ENCODE measurements around the gene SPINK7.

The SPINK7 gene

DNA sequence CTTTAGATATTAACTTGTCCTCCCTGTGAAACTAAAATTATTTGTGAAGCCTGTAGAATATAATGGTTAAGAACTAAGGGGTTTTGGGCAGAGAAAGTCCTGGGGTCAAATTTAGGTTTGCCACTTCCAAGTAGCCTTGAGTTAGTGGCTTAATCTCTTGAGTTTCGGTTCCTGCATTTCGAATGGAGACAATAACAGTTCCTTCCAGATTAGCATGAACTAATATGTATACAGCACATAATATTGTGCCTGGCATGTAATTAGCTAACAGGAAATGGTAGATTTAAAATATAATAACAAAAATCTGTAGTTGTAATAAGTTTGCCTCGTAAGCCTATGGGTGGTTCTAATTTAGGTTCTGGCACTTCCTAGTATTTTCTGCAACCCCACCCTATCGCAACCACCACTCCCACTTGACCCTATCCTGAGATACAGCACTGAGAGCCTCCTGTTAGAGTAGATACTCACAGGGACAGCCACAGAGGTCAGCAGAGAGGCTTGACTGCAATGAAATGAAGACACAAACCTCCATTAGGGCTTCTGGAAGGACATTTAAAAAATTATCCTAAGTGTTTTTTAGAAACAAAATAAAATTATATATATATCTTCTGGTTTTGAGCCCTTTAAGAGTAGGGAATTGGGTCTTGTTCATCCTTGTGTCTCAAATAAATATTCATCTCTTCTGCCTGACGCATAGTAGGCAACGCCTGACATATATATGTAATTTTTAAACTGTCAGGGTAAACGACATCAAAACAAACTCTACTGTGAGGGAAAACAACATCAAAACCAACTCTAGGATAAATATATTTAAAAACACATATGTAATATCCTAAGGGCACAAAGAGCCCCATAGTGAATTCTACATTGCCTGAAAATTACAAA, 31.6 kb downstream of the SPINK7 start:
- DNase-seq, result no peak

- DNase-seq, result no peak
Observed at GRCh38 chr5:148347706-148348105, 35.5 kb downstream of the SPINK7 start.

DNA sequence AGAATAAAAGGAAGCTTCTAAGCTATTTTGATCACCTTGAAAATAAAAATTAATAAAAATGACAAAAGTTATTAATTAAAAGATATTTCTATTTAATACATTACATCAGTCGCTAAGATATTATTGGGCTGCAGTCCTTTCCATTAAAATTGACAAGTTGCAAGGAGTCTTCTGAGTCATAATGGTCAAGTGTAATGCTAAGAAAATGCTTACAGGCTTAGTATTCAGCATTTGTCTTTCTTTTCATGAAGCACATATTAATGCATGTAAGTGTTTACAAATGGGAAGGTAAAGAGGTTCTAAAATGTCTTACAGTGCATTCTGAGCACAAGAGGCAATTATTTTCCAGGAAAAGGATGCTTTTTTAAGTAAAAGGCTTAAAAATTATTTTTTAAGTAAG, 40.5 kb downstream of the SPINK7 start:
- no peak for DNase-seq

GRCh38 chr5:148353634-148354033, 41.4 kb downstream of the SPINK7 start:
- no peak for DNase-seq

DNA sequence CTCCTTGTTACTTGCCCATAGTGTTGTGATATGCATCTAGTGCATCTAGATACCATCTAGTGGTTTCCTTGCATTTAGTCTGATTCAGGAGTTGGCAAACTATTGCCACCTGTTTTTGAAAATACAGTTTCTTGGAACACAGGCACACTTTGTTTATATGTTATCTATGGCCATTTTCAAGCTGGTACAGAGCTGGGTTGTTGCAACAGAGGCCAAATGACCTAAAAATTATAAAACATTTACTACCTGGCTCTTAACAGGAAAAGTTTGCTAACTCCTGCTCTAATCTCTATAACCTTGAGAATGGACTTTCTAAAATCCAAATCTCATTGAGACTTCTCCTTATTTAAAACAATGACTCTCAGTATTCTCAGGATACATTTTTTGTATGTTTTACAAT, 52.1 kb downstream of the SPINK7 start:
- no peak for DNase-seq

Data from effector CD8-positive, alpha-beta T cell (primary cell).